SK-N-SH treated with all-trans-retinoic acid at 6 μM for 48 hours (cell line): ENCODE results near the gene AOPEP.

Experiments used
- ATAC-seq: fragments of 200-7000 bp; cut with Tn5 transposase; 3 replicates; pipeline ENCODE4 v1.9.1; 2020; ENCODE audit warnings: mild to moderate bottlenecking, moderate library complexity
- ARNTL ChIP-seq: fragments of 450-650 bp; formaldehyde crosslinking; IDR thresholded peaks from 2 replicates; pipeline ENCODE4 v1.5.0; 2020; ENCODE audit warnings: low read depth, mild to moderate bottlenecking, moderate library complexity, borderline replicate concordance
- CSDC2 ChIP-seq: fragments of 250-450 bp; sonication (Bioruptor Pico); IDR thresholded peaks from 2 replicates; pipeline ENCODE4 v1.5.0; 2020; ENCODE audit warnings: mild to moderate bottlenecking, moderate library complexity
- CSRNP3 ChIP-seq: fragments of 250-450 bp; sonication (Bioruptor Pico); IDR thresholded peaks from 2 replicates; pipeline ENCODE4 v1.5.1; 2021; ENCODE audit warnings: mild to moderate bottlenecking, moderate library complexity
- ESRRG ChIP-seq: fragments of 250-450 bp; sonication (Bioruptor Pico); IDR thresholded peaks from 2 replicates; pipeline ENCODE4 v1.6.1; 2021; ENCODE audit warnings: mild to moderate bottlenecking
- GLIS3 ChIP-seq: fragments of 250-450 bp; sonication (Bioruptor Pico); IDR thresholded peaks from 2 replicates; pipeline ENCODE4 v1.5.0; 2020; ENCODE audit warnings: mild to moderate bottlenecking, moderate library complexity
- ISL1 ChIP-seq: fragments of 250-450 bp; sonication (Bioruptor Pico); IDR thresholded peaks from 2 replicates; pipeline ENCODE4 v2.1.2; 2022; ENCODE audit warnings: mild to moderate bottlenecking, moderate library complexity
- OSR1 ChIP-seq: fragments of 250-450 bp; sonication (Bioruptor Pico); IDR thresholded peaks from 2 replicates; pipeline ENCODE4 v1.8.0; 2022; ENCODE audit warnings: moderate library complexity, mild to moderate bottlenecking, inconsistent platforms
- PATZ1 ChIP-seq: fragments of 250-450 bp; sonication (Bioruptor Pico); IDR thresholded peaks from 2 replicates; pipeline ENCODE4 v1.8.0; 2020; ENCODE audit warnings: mild to moderate bottlenecking, moderate library complexity, borderline replicate concordance
- POU6F1 ChIP-seq: fragments of 250-450 bp; sonication (Bioruptor Pico); IDR thresholded peaks from 2 replicates; pipeline ENCODE4 v1.8.0; 2021; ENCODE audit warnings: low read depth, mild to moderate bottlenecking, moderate library complexity, borderline replicate concordance
- PPARA ChIP-seq: fragments of 250-450 bp; sonication (Bioruptor Pico); IDR thresholded peaks from 2 replicates; pipeline ENCODE4 v1.5.0; 2020; ENCODE audit warnings: mild to moderate bottlenecking, borderline replicate concordance
- SNAI2 ChIP-seq: fragments of 250-450 bp; sonication (Bioruptor Pico); IDR thresholded peaks from 2 replicates; pipeline ENCODE4 v1.5.0; 2020; ENCODE audit warnings: mild to moderate bottlenecking, moderate library complexity
- TCF4 ChIP-seq: fragments of 250-450 bp; sonication (Bioruptor Pico); IDR thresholded peaks from 2 replicates; pipeline ENCODE4 v1.8.0; 2021; ENCODE audit warnings: mild to moderate bottlenecking, moderate library complexity, borderline replicate concordance
- TOX ChIP-seq: fragments of 250-450 bp; sonication (Bioruptor Pico); IDR thresholded peaks from 2 replicates; pipeline ENCODE4 v1.8.0; 2021; ENCODE audit warnings: mild to moderate bottlenecking, moderate library complexity, borderline replicate concordance
- TSHZ2 ChIP-seq: fragments of 250-450 bp; sonication (Bioruptor Pico); IDR thresholded peaks from 2 replicates; pipeline ENCODE4 v1.5.0; 2020; ENCODE audit warnings: mild to moderate bottlenecking, moderate library complexity
- ZC3H10 ChIP-seq: fragments of 250-450 bp; sonication (Bioruptor Pico); IDR thresholded peaks from 2 replicates; pipeline ENCODE4 v1.5.1; 2021; ENCODE audit warnings: mild to moderate bottlenecking, moderate library complexity
- ZFP3 ChIP-seq: fragments of 250-450 bp; sonication (Bioruptor Pico); IDR thresholded peaks from 2 replicates; pipeline ENCODE4 v1.5.0; 2020; ENCODE audit warnings: mild to moderate bottlenecking, moderate library complexity
- ZFP30 ChIP-seq: fragments of 450-650 bp; formaldehyde crosslinking; IDR thresholded peaks from 2 replicates; pipeline ENCODE4 v1.5.0; 2022; ENCODE audit warnings: mild to moderate bottlenecking, moderate library complexity
- ZNF565 ChIP-seq: fragments of 450-650 bp; formaldehyde crosslinking; conservative IDR thresholded peaks from 2 replicates; pipeline ENCODE4 v1.5.0; 2020; ENCODE audit warnings: low read depth, mild to moderate bottlenecking, moderate library complexity
- ZNF70 ChIP-seq: fragments of 450-650 bp; formaldehyde crosslinking; IDR thresholded peaks from 2 replicates; pipeline ENCODE4 v1.5.0; 2020; ENCODE audit warnings: mild to moderate bottlenecking, moderate library complexity
- ZNF8 ChIP-seq: fragments of 450-650 bp; formaldehyde crosslinking; IDR thresholded peaks from 2 replicates; pipeline ENCODE4 v1.5.0; 2020; ENCODE audit warnings: mild to moderate bottlenecking, moderate library complexity

The AOPEP gene

GRCh38 chr9:94721754-94722153 is 4.7 kb upstream of the AOPEP start:
- ATAC-seq, result no peak
- TF ChIP-seq PATZ1 (CRISPR knock-in tag) (no peak), ZNF8 (CRISPR knock-in tag) (no peak), SNAI2 (CRISPR knock-in tag) (no peak), TOX (CRISPR knock-in tag) (no peak), TCF4 (CRISPR knock-in tag) (no peak), ZNF70 (no peak), GLIS3 (no peak), TSHZ2 (CRISPR knock-in tag) (no peak), PPARA (no peak), ZNF565 (CRISPR knock-in tag) (no peak), ZFP3 (CRISPR knock-in tag) (no peak), CSRNP3 (CRISPR knock-in tag) (no peak), ARNTL (no peak), ISL1 (CRISPR knock-in tag) (no peak), POU6F1 (CRISPR knock-in tag) (no peak), ZFP30 (no peak), ESRRG (CRISPR knock-in tag) (no peak), CSDC2 (no peak)

GRCh38 chr9:94725293-94725692 is 1.2 kb upstream of the AOPEP start:
- no peak for ATAC-seq
- no peak for TF ChIP-seq ESRRG (CRISPR knock-in tag)
- TF ChIP-seq GLIS3, result no peak
- TF ChIP-seq OSR1, result no peak
- TF ChIP-seq ZFP30, result no peak
- no peak for TF ChIP-seq TCF4 (CRISPR knock-in tag)
- no peak for TF ChIP-seq TSHZ2 (CRISPR knock-in tag)
- TF ChIP-seq CSRNP3 (CRISPR knock-in tag), result no peak
- no peak for TF ChIP-seq ARNTL
- no peak for TF ChIP-seq ZFP3 (CRISPR knock-in tag)
- no peak for TF ChIP-seq ZC3H10 (CRISPR knock-in tag)
- no peak for TF ChIP-seq ZNF565 (CRISPR knock-in tag)
- no peak for TF ChIP-seq SNAI2 (CRISPR knock-in tag)
- no peak for TF ChIP-seq ZNF8 (CRISPR knock-in tag)
